ENCODE measurements around the gene NSUN7.
A peak's percentile ranks its signal among the peaks of the same experiment; 100 is the strongest.

Gene NSUN7

GRCh38 chr4:40840255-40840984 lies 90.7 kb downstream of the NSUN7 start:
- no peak for TF ChIP-seq CTCF (IDR thresholded peaks at IDR 0.05; ENCODE audit: low read depth, low read length)
- no peak for DNase-seq (ENCODE audit: extremely low read depth, low read depth)

DNA sequence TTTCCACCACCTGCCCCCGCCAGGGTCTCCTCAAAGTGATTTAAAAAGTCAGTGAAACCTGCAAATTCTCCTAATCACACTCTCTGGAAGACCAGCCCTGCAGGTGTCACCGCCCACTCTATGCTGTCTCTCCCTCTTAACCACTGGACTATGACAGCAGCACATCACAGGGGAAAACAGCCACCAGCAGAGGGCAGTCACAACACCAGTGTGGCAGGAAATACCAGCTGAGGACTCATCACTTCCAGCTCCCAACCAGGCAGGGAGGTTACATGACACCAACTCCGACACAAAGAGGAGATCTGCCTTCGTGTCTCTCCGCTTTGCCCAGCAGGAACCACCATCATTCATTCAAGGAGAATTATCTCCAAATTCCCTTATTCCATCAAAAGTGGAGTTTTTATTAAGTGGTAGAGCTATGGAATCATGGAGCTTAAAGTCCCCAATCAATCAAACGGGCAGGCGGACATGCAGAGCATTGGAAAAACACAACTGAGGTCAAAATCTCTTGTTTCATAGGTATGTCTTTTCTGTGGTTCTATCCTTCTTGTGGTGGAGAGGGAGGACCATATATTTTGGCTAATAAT lies 91.3 kb downstream of the NSUN7 start:
- peak; percentile 58 for TF ChIP-seq CTCF (IDR thresholded peaks at IDR 0.05; ENCODE audit: low read depth, low read length)
- DNase-seq (ENCODE audit: extremely low read depth, low read depth): no peak

DNA sequence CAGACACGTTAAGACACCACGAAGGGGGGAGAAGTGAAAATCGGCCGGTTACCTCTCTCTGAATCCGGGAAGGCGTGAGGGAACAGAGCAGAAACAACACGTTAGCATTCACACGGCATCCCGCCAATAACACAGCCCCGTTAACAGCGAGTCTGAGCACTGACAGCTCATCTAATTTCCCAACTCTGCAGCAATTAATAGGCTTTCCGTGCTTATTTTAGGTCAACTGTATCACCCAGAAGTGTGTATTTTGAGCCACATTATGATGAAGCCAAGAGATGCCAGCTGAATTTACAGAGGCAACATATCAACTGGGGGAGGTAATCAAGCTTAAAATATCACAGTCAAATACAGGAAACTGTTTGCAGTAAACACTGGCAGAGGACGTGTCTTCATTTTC lies 92.6 kb downstream of the NSUN7 start:
- TF ChIP-seq CTCF (IDR thresholded peaks at IDR 0.05; ENCODE audit: low read depth, low read length): no peak

GRCh38 chr4:40842725-40843423 lies 93.1 kb downstream of the NSUN7 start:
- no peak for TF ChIP-seq CTCF (IDR thresholded peaks at IDR 0.05; ENCODE audit: low read depth, low read length)
- no peak for DNase-seq (ENCODE audit: extremely low read depth, low read depth)

More for the DNA sequence above, 92.6 kb downstream of the NSUN7 start:
- DNase-seq (ENCODE audit: extremely low read depth, low read depth): no peak

DNA sequence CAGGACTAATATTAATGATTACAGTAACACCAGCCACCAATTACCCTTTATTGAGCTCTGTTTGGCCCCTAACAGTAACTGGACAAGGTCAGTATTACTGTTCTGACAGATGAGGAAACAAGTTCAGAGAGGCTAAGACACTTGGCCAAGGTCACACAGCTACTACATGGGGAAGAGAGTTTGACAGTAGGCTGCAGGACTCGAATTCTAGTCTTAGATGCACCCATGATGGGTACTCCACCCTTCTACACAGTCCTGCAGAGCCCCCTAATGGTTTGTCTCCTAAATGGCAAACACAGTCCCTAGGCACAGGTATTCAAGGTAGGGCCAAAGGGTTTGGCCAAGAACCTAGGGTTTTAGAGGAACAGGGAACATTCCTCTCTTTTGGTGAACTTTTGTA lies 93.9 kb downstream of the NSUN7 start:
- no peak for DNase-seq (ENCODE audit: extremely low read depth, low read depth)
- no peak for TF ChIP-seq CTCF (IDR thresholded peaks at IDR 0.05; ENCODE audit: low read depth, low read length)

DNA sequence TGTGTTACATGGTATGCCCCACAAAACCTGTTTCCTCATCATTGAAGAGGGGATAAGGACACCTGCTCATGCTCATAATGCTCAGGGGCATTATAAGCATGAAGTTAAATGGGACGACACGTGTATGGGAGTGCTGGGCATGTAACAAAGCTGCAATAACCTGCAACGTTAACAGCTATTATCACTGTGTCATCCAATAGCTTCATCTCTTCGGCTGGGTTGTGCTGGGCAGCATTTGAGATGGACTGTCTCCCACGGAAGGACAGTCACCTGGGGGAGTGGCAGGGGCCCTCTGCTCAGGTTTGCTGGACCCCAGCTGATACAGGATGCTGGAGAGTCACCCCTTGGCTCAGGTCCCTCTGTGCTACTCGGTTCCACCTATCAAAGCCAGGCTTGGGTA lies 94.5 kb downstream of the NSUN7 start:
- no peak for DNase-seq (ENCODE audit: extremely low read depth, low read depth)
- no peak for TF ChIP-seq CTCF (IDR thresholded peaks at IDR 0.05; ENCODE audit: low read depth, low read length)
